H1 (cell line): ENCODE results near the gene FKBP10. TPM values are rescaled to one million over a fixed set of nuclear protein-coding genes. Genes with fewer than 3 reads are reported as not detected.

Experiments
- ASH2L ChIP-seq: fragments of 200-600, 300-600 bp; sonication (generic); IDR thresholded peaks from one replicate; pipeline ENCODE4 v1.7.1; 2017; ENCODE audit warnings: low read length
- BACH1 ChIP-seq: IDR thresholded peaks from 2 replicates; pipeline ENCODE4 v1.6.1; 2012; ENCODE audit warnings: low read length, improper control_type of control experiment
- CBX8 ChIP-seq: fragments of 300-800, 300-1000 bp; sonication (generic); IDR thresholded peaks from 2 replicates; pipeline ENCODE4 v1.7.1; 2016; ENCODE audit warnings: low read depth, low read length, borderline replicate concordance
- CHD1 ChIP-seq: IDR thresholded peaks from 2 replicates; pipeline ENCODE4 v1.6.1; 2012; ENCODE audit warnings: low read depth, low read length, improper control_type of control experiment
- EZH2 ChIP-seq: fragments of 200-600 bp; sonication (generic); IDR thresholded peaks from 2 replicates; pipeline ENCODE4 v1.7.1; 2012; ENCODE audit warnings: low read depth, mild to moderate bottlenecking, moderate library complexity, low read length, inconsistent platforms; ENCODE audit not compliant: severe bottlenecking
- FOSL1 ChIP-seq: IDR thresholded peaks from 2 replicates; pipeline ENCODE4 v1.6.1; 2011; ENCODE audit warnings: mild to moderate bottlenecking, low read depth, low read length, moderate library complexity; ENCODE audit not compliant: insufficient read depth
- HDAC2 ChIP-seq, 2 experiments: fragments of 300-600 bp in 1 of 2; sonication (generic) in 1 of 2; IDR thresholded peaks; 2 replicates each; pipeline ENCODE4 v1.6.1; 2011 to 2012; ENCODE audit warnings: low read depth in 2 of 2, low read length in 2 of 2, mild to moderate bottlenecking in 2 of 2, moderate library complexity in 2 of 2, borderline replicate concordance in 1 of 2, inconsistent platforms in 1 of 2
- HDAC6 ChIP-seq: IDR thresholded peaks from one replicate; pipeline ENCODE4 v1.7.1; 2012; ENCODE audit warnings: low read depth, mild to moderate bottlenecking, inconsistent platforms, low read length, moderate library complexity
- JUN ChIP-seq: IDR thresholded peaks from 2 replicates; pipeline ENCODE4 v1.6.1; 2011; ENCODE audit warnings: low read depth, mild to moderate bottlenecking, improper control_type of control experiment, low read length
- JUND ChIP-seq: IDR thresholded peaks from 2 replicates; pipeline ENCODE4 v1.6.1; 2011; ENCODE audit warnings: mild to moderate bottlenecking, improper control_type of control experiment, low read length
- NANOG ChIP-seq: IDR thresholded peaks from 2 replicates; pipeline ENCODE4 v1.6.1; 2011; ENCODE audit warnings: low read length, low read depth, mild to moderate bottlenecking, inconsistent platforms; ENCODE audit not compliant: insufficient read depth, poor library complexity, severe bottlenecking
- NRF1 ChIP-seq: IDR thresholded peaks from 2 replicates; pipeline ENCODE4 v1.6.1; 2011; ENCODE audit warnings: mild to moderate bottlenecking, low read depth, low read length, improper control_type of control experiment
- POLR2AphosphoS5 ChIP-seq: IDR thresholded peaks from 2 replicates; pipeline ENCODE4 v1.6.1; 2011; ENCODE audit warnings: low read depth, low read length
- POU5F1 ChIP-seq: IDR thresholded peaks from 2 replicates; pipeline ENCODE4 v1.6.1; 2011; ENCODE audit warnings: low read depth, mild to moderate bottlenecking, low read length, moderate library complexity
- SRF ChIP-seq: IDR thresholded peaks from 2 replicates; pipeline ENCODE4 v1.6.1; 2011; ENCODE audit warnings: mild to moderate bottlenecking, low read depth, low read length, moderate library complexity
- TAF1 ChIP-seq: IDR thresholded peaks from 2 replicates; pipeline ENCODE4 v1.6.1; 2011; ENCODE audit warnings: mild to moderate bottlenecking, low read depth, low read length
- TCF12 ChIP-seq: IDR thresholded peaks from 2 replicates; pipeline ENCODE4 v1.6.1; 2011; ENCODE audit warnings: low read depth, mild to moderate bottlenecking, low read length
- YY1 ChIP-seq: IDR thresholded peaks from 2 replicates; pipeline ENCODE4 v1.6.1; 2011; ENCODE audit warnings: low read depth, mild to moderate bottlenecking, low read length
- polyA plus RNA-seq, 7 experiments: library from polyadenylated mRNA; depleted of rRNA in 3 of 7; stranded (reverse) in 5 of 7; unstranded in 2 of 7; fragments of >200 nt in 5 of 7; fragments of 200-250 nt in 2 of 7; gene quantifications; 1 replicate in 5 of 7; 2 replicates in 1 of 7; 4 replicates in 1 of 7; pipeline versions ENCODE4 v1.2.1 to v1.2.3, GENCODE V29; 2011 to 2013; ENCODE audit warnings: missing spikeins in 2 of 7, mixed read lengths in 2 of 7
- total RNA-seq: library from RNA; stranded (reverse); fragmentation: NEBNext Ultra II Directional; extraction: Animal tissue kit (Norgen Biotek cat#: 25700); gene quantifications from 2 replicates; pipeline ENCODE4 v1.2.1, GENCODE V29; 2021
- TF ChIP-seq, protein P1 (sequence below): IDR thresholded peaks from 2 replicates; pipeline ENCODE4 v1.6.1; 2012; ENCODE audit warnings: inconsistent platforms
- TF ChIP-seq, protein P2 (sequence below), 3 experiments: IDR thresholded peaks; 1 replicate in 2 of 3; 2 replicates in 1 of 3; pipeline versions ENCODE4 v1.5.1 to v1.6.1; 2011; ENCODE audit warnings: low read length in 3 of 3, mild to moderate bottlenecking in 3 of 3, inconsistent platforms in 2 of 3, low read depth in 1 of 3, moderate library complexity in 1 of 3; ENCODE audit not compliant: insufficient read depth in 1 of 3; ENCODE audit errors: control extremely low read depth in 1 of 3
- TF ChIP-seq, protein P3 (sequence below): IDR thresholded peaks from 2 replicates; pipeline ENCODE4 v1.6.1; 2012; ENCODE audit warnings: inconsistent platforms

Gene FKBP10
- total and polyA plus RNA-seq, 2 of the 8 experiments (the other 6 are each of a cell fraction or from before 2014, with no cell fraction given) = 173 to 283 TPM

DNA sequence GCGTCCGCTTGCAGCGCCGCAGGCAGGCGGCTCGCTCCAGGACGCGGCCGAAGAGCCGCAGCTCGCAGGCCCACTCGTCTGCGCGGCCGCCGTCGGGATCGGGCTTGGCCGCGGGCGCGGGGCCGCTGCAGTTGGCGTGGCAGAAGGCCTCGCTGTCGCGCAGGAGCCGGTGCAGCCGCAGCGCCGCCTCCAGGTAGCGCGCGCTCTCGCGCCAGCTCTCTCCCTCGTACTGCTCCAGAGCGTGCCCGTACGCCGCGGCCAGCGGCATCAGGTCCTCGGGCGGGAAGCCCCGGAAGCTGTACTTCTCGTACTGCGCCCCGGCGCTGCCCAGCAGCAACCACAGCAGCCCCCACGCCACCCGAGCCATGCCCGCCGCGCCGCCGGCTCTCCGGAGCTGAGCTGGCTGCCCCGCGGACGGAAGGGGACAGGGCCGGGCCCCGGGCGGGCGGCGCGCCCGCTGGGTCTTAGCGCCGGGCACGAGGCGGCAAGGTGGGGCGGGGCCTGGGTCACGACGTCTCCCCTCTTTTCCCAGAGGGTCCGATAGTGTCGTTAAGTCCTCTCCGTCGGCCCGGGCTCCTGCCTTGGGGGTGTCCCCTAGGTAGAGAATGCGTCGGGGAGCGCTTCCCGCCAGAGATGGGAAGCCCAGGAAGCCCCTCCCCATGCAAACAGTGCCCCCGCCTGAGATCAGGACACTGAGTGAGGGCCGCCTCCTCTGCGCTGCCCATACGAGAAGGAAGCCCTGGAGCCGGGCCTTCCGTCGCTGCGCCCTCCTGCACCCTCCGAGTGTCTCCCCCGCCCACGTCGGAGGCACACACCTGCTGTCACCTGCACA, 1.0 kb upstream of the FKBP10 start, which contains the start of gene P3H4 (continued):
- peak; percentile 36 for TF ChIP-seq EZH2
- TF ChIP-seq CBX8 = no peak
- 0 out of 2 replicates have a peak, but pooled peaks have one; percentile 6 for TF ChIP-seq JUND
- TF ChIP-seq, protein P1, sequence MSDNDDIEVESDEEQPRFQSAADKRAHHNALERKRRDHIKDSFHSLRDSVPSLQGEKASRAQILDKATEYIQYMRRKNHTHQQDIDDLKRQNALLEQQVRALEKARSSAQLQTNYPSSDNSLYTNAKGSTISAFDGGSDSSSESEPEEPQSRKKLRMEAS = peak; percentile 83
- TF ChIP-seq BACH1 = peak; percentile 71; the same call in 1 of the 2 replicates
- peak in 1 of 2 experiments; percentile 23; a peak in 1 of 4 replicates for TF ChIP-seq HDAC2 (IDR thresholded peaks at IDR 0.05; ENCODE audit: borderline replicate concordance in 1 of 2, low read depth in 2 of 2, low read length in 2 of 2)
- TF ChIP-seq NANOG = no peak
- TF ChIP-seq, protein P2, sequence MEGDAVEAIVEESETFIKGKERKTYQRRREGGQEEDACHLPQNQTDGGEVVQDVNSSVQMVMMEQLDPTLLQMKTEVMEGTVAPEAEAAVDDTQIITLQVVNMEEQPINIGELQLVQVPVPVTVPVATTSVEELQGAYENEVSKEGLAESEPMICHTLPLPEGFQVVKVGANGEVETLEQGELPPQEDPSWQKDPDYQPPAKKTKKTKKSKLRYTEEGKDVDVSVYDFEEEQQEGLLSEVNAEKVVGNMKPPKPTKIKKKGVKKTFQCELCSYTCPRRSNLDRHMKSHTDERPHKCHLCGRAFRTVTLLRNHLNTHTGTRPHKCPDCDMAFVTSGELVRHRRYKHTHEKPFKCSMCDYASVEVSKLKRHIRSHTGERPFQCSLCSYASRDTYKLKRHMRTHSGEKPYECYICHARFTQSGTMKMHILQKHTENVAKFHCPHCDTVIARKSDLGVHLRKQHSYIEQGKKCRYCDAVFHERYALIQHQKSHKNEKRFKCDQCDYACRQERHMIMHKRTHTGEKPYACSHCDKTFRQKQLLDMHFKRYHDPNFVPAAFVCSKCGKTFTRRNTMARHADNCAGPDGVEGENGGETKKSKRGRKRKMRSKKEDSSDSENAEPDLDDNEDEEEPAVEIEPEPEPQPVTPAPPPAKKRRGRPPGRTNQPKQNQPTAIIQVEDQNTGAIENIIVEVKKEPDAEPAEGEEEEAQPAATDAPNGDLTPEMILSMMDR (IDR thresholded peaks at IDR 0.05; ENCODE audit: control extremely low read depth in 1 of 3, insufficient read depth in 1 of 3, low read depth in 1 of 3, low read length in 3 of 3) = peak; percentile 60 to 83 (median 70)
- TF ChIP-seq ASH2L = peak; percentile 42
- TF ChIP-seq, protein P3, sequence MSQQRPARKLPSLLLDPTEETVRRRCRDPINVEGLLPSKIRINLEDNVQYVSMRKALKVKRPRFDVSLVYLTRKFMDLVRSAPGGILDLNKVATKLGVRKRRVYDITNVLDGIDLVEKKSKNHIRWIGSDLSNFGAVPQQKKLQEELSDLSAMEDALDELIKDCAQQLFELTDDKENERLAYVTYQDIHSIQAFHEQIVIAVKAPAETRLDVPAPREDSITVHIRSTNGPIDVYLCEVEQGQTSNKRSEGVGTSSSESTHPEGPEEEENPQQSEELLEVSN = peak; percentile 83
- TF ChIP-seq YY1 = no peak
- TF ChIP-seq HDAC6 = no peak
- no peak for TF ChIP-seq NRF1
- no peak for TF ChIP-seq JUN
- no peak for TF ChIP-seq POU5F1
- peak; percentile 49 for TF ChIP-seq TAF1
- TF ChIP-seq CHD1 = no peak
- peak; percentile 99 for TF ChIP-seq FOSL1
- no peak for TF ChIP-seq POLR2AphosphoS5
- TF ChIP-seq SRF = no peak
- no peak for TF ChIP-seq TCF12
